Stimulated activated CD8-positive, alpha-beta memory T cell treated with anti-CD3 and anti-CD28 coated beads, Interleukin-12 subunit alpha, Interleukin-12 subunit beta, amount 100 ng/mL, for 24 hours (primary cell): ENCODE measurements around the gene SERTM2.
"Not testable (repeated sequence)": the region's sequence is repeated elsewhere in the genome, so short reads cannot be mapped to it uniquely, and the experiment has no call there.

ENCODE experiments used
- DNase-seq: peaks from one replicate; pipeline ENCODE4 v3.0.0-alpha.2; 2020; ENCODE audit errors: extremely low read depth

Gene SERTM2

GRCh38 chrX:111511477-111511876, at the start of gene SERTM2:
Gene SERTM2 (plus strand): TSS chrX:111511645. CDS start chrX:111518858, 7,213 bp downstream.
- no peak for DNase-seq

- DNase-seq: no peak
Observed at GRCh38 chrX:111465669-111466068, 45.8 kb upstream of the SERTM2 start.

GRCh38 chrX:111467896-111468295, 43.5 kb upstream of the SERTM2 start:
- DNase-seq: no peak

- DNase-seq: no peak
Observed at GRCh38 chrX:111470681-111471403, 40.6 kb upstream of the SERTM2 start.

- DNase-seq: no peak
Observed at GRCh38 chrX:111481896-111482295, 29.5 kb upstream of the SERTM2 start.

GRCh38 chrX:111483135-111483534, 28.3 kb upstream of the SERTM2 start:
- DNase-seq: no peak

GRCh38 chrX:111483881-111484280, 27.6 kb upstream of the SERTM2 start:
- no peak for DNase-seq

- DNase-seq: no peak
Observed at GRCh38 chrX:111490688-111491087, 20.8 kb upstream of the SERTM2 start.

- DNase-seq: no peak
Observed at GRCh38 chrX:111492085-111492484, 19.4 kb upstream of the SERTM2 start.

GRCh38 chrX:111498538-111499103, 12.8 kb upstream of the SERTM2 start:
- no peak for DNase-seq

GRCh38 chrX:111503485-111503993, 7.9 kb upstream of the SERTM2 start:
- no peak for DNase-seq

- no peak for DNase-seq
Observed at GRCh38 chrX:111504941-111505340, 6.5 kb upstream of the SERTM2 start.

- DNase-seq: no peak
Observed at GRCh38 chrX:111505783-111506182, 5.7 kb upstream of the SERTM2 start.

- DNase-seq: no peak
Observed at GRCh38 chrX:111506826-111507225, 4.6 kb upstream of the SERTM2 start.

- DNase-seq: no peak
Observed at GRCh38 chrX:111507933-111508332, 3.5 kb upstream of the SERTM2 start.

GRCh38 chrX:111515298-111515697, 3.9 kb downstream of the SERTM2 start:
- DNase-seq: no peak

GRCh38 chrX:111518667-111519066, 7.2 kb downstream of the SERTM2 start:
- DNase-seq: no peak

GRCh38 chrX:111519215-111519614, 7.8 kb downstream of the SERTM2 start:
- no peak for DNase-seq

- no peak for DNase-seq
Observed at GRCh38 chrX:111520506-111520905, 9.1 kb downstream of the SERTM2 start.

GRCh38 chrX:111521169-111521568, 9.7 kb downstream of the SERTM2 start:
- DNase-seq: no peak

- no peak for DNase-seq
Observed at GRCh38 chrX:111543212-111543741, 31.8 kb downstream of the SERTM2 start.

GRCh38 chrX:111549235-111549634, 37.8 kb downstream of the SERTM2 start:
- DNase-seq: not testable (repeated sequence)

GRCh38 chrX:111555406-111555958, 44.0 kb downstream of the SERTM2 start:
- DNase-seq: no peak
